HG02981 (cell line): ENCODE measurements around the gene LSMEM2.
"Not testable (repeated sequence)": the region's sequence is repeated elsewhere in the genome, so short reads cannot be mapped to it uniquely, and the experiment has no call there.

Experiments used
- ATAC-seq: cut with Tn5 transposase; IDR thresholded peaks from one replicate; pipeline ENCODE4 v1.9.1; 2021; ENCODE audit warnings: mild to moderate bottlenecking, moderate library complexity; ENCODE audit not compliant: unreplicated experiment

LSMEM2 gene

GRCh38 chr3:50245831-50246516 lies 32.9 kb upstream of the LSMEM2 start:
- peak; percentile 60 for ATAC-seq

- ATAC-seq: peak; percentile 59
Observed at GRCh38 chr3:50246517-50246954, 32.4 kb upstream of the LSMEM2 start.

- no peak for ATAC-seq
Observed at GRCh38 chr3:50248387-50248786, 30.5 kb upstream of the LSMEM2 start.

GRCh38 chr3:50249457-50249856 lies 29.4 kb upstream of the LSMEM2 start:
- no peak for ATAC-seq

- no peak for ATAC-seq
Observed at GRCh38 chr3:50250514-50250913, 28.4 kb upstream of the LSMEM2 start.

- no peak for ATAC-seq
Observed at GRCh38 chr3:50251220-50251619, 27.7 kb upstream of the LSMEM2 start.

GRCh38 chr3:50254577-50255250 lies 24.2 kb upstream of the LSMEM2 start:
- ATAC-seq: no peak

- ATAC-seq: no peak
Observed at GRCh38 chr3:50255251-50255615, 23.7 kb upstream of the LSMEM2 start.

GRCh38 chr3:50256978-50257890 lies 21.7 kb upstream of the LSMEM2 start:
- no peak for ATAC-seq

- no peak for ATAC-seq
Observed at GRCh38 chr3:50258029-50258680, 20.7 kb upstream of the LSMEM2 start.

- ATAC-seq: no peak
Observed at GRCh38 chr3:50258979-50259378, 19.9 kb upstream of the LSMEM2 start.

- ATAC-seq: peak; percentile 10
Observed at GRCh38 chr3:50259432-50260026, 19.4 kb upstream of the LSMEM2 start.

- ATAC-seq: peak; percentile 88
Observed at GRCh38 chr3:50260027-50260941, 18.6 kb upstream of the LSMEM2 start.

- no peak for ATAC-seq
Observed at GRCh38 chr3:50260942-50261441, 17.9 kb upstream of the LSMEM2 start.

GRCh38 chr3:50261505-50261904 lies 17.4 kb upstream of the LSMEM2 start:
- ATAC-seq: no peak

GRCh38 chr3:50262200-50262599 lies 16.7 kb upstream of the LSMEM2 start:
- not testable (repeated sequence) for ATAC-seq

- ATAC-seq: no peak
Observed at GRCh38 chr3:50262778-50263177, 16.1 kb upstream of the LSMEM2 start.

GRCh38 chr3:50263478-50264382 lies 15.2 kb upstream of the LSMEM2 start:
- no peak for ATAC-seq
